HepG2 (cell line): ENCODE measurements around the gene XRCC1. TPM values are rescaled to one million over a fixed set of nuclear protein-coding genes. Genes with fewer than 3 reads are reported as not detected.

ENCODE experiments used
- CCDC6 ChIP-seq: sonication (generic); formaldehyde crosslinking; IDR thresholded peaks from 2 replicates; pipeline ENCODE4 v1.8.1; 2022; ENCODE audit warnings: mild to moderate bottlenecking, missing genetic modification reagents, moderate library complexity
- CERS6 ChIP-seq: sonication (generic); formaldehyde crosslinking; IDR thresholded peaks from 2 replicates; pipeline ENCODE4 v1.5.0; 2020; ENCODE audit warnings: missing genetic modification reagents
- GABPB1 ChIP-seq: IDR thresholded peaks from 2 replicates; pipeline ENCODE4 v1.6.1; 2016; ENCODE audit warnings: mild to moderate bottlenecking, missing genetic modification reagents, moderate library complexity, missing compliant biosample characterization
- KLF6 ChIP-seq: IDR thresholded peaks from 2 replicates; pipeline ENCODE4 v1.8.0; 2016; ENCODE audit warnings: missing biosample characterization, missing genetic modification reagents
- PHF5A ChIP-seq: IDR thresholded peaks from one replicate; pipeline ENCODE4 v1.6.1; 2018; ENCODE audit warnings: low read depth, missing genetic modification reagents; ENCODE audit not compliant: unreplicated experiment
- SAP130 ChIP-seq: IDR thresholded peaks from 2 replicates; pipeline ENCODE4 v1.6.1; 2016; ENCODE audit warnings: low read depth
- SP2 ChIP-seq: sonication (generic); formaldehyde crosslinking; IDR thresholded peaks from 2 replicates; pipeline ENCODE4 v1.5.1; 2020; ENCODE audit warnings: mild to moderate bottlenecking, missing genetic modification reagents
- TFAP4 ChIP-seq: sonication (generic); IDR thresholded peaks from 2 replicates; pipeline ENCODE4 v1.6.1; 2016; ENCODE audit warnings: low read depth, borderline replicate concordance
- ZMAT3 ChIP-seq: sonication (generic); formaldehyde crosslinking; conservative IDR thresholded peaks from 2 replicates; pipeline ENCODE4 v1.7.0; 2021; ENCODE audit warnings: missing genetic modification reagents
- ZNF609 ChIP-seq: sonication (generic); formaldehyde crosslinking; IDR thresholded peaks from 2 replicates; pipeline ENCODE4 v1.4.0; 2020; ENCODE audit warnings: mild to moderate bottlenecking, missing genetic modification reagents, borderline replicate concordance
- ZNF646 ChIP-seq: sonication (generic); formaldehyde crosslinking; IDR thresholded peaks from 2 replicates; pipeline ENCODE4 v1.9.0; 2021; ENCODE audit warnings: mild to moderate bottlenecking, missing genetic modification reagents
- ZNF660 ChIP-seq: sonication (generic); formaldehyde crosslinking; IDR thresholded peaks from 2 replicates; pipeline ENCODE4 v1.5.1; 2020; ENCODE audit warnings: mild to moderate bottlenecking, low read depth, missing genetic modification reagents, borderline replicate concordance
- ZNF770 ChIP-seq: sonication (generic); formaldehyde crosslinking; IDR thresholded peaks from 2 replicates; pipeline ENCODE4 v1.5.0; 2020; ENCODE audit warnings: mild to moderate bottlenecking, missing genetic modification reagents
- ZNF782 ChIP-seq: sonication (generic); formaldehyde crosslinking; IDR thresholded peaks from 2 replicates; pipeline ENCODE4 v1.4.0; 2020; ENCODE audit warnings: missing genetic modification reagents, mild to moderate bottlenecking, borderline replicate concordance
- ZSCAN20 ChIP-seq: sonication (generic); formaldehyde crosslinking; IDR thresholded peaks from 2 replicates; pipeline ENCODE4 v1.4.0; 2020; ENCODE audit warnings: missing genetic modification reagents, mild to moderate bottlenecking, borderline replicate concordance
- polyA plus RNA-seq, 8 experiments: library from polyadenylated mRNA; depleted of rRNA in 3 of 8; stranded (reverse) in 7 of 8; unstranded in 1 of 8; fragments of >200 nt; fragmentation: Illumina TruSeq in 4 of 8; extraction: Trizol in 4 of 8; gene quantifications; 2 replicates each; pipeline versions ENCODE4 v1.2.1 to v1.2.3, GENCODE V29; 2011 to 2016; ENCODE audit warnings: low read depth in 4 of 8, missing spikeins in 1 of 8, mixed read lengths in 1 of 8; ENCODE audit not compliant: insufficient read depth in 1 of 8
- total RNA-seq, 5 experiments: library from RNA; depleted of rRNA; stranded (reverse); fragments of >200 nt; fragmentation: Illumina TruSeq; extraction: Trizol; gene quantifications; 2 replicates each; pipeline ENCODE4 v1.2.3, GENCODE V29; 2016; ENCODE audit warnings: low read depth in 1 of 5

XRCC1 gene
- total and polyA plus RNA-seq, 2 of the 13 experiments (the other 11 are each of a cell fraction or from before 2014, with no cell fraction given), result 24.7 to 26.3 TPM

- no peak for TF ChIP-seq ZNF660
- TF ChIP-seq ZSCAN20 (CRISPR knock-in tag), result no peak
- 0 out of 2 replicates have a peak, but pooled peaks have one; percentile 15 for TF ChIP-seq ZMAT3
- no peak for TF ChIP-seq ZNF770 (CRISPR knock-in tag)
- no peak for TF ChIP-seq ZNF782 (CRISPR knock-in tag)
- 0 out of 2 replicates have a peak, but pooled peaks have one; percentile 17 for TF ChIP-seq SP2 (CRISPR knock-in tag)
- TF ChIP-seq TFAP4, result no peak
- TF ChIP-seq ZNF609 (CRISPR knock-in tag), result no peak
- no peak for TF ChIP-seq KLF6 (CRISPR knock-in tag)
- no peak; the same call in 1 of the 2 replicates for TF ChIP-seq SAP130
- TF ChIP-seq CERS6 (CRISPR knock-in tag), result no peak
- no peak for TF ChIP-seq PHF5A
- TF ChIP-seq ZNF646 (CRISPR knock-in tag), result no peak
- TF ChIP-seq CCDC6 (CRISPR knock-in tag), result peak; percentile 20; the same call in 1 of the 2 replicates
- TF ChIP-seq GABPB1 (CRISPR knock-in tag), result no peak
Measured at GRCh38 chr19:43618921-43619261, 43.6 kb upstream of the XRCC1 start (continued).
